ENCODE data around the gene MUC13. TPM values are rescaled to one million over a fixed set of nuclear protein-coding genes. Genes with fewer than 3 reads are reported as not detected.

MUC13 gene, protein sequence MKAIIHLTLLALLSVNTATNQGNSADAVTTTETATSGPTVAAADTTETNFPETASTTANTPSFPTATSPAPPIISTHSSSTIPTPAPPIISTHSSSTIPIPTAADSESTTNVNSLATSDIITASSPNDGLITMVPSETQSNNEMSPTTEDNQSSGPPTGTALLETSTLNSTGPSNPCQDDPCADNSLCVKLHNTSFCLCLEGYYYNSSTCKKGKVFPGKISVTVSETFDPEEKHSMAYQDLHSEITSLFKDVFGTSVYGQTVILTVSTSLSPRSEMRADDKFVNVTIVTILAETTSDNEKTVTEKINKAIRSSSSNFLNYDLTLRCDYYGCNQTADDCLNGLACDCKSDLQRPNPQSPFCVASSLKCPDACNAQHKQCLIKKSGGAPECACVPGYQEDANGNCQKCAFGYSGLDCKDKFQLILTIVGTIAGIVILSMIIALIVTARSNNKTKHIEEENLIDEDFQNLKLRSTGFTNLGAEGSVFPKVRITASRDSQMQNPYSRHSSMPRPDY
- total RNA-seq (not detected), polyA plus RNA-seq (not detected)

DNA sequence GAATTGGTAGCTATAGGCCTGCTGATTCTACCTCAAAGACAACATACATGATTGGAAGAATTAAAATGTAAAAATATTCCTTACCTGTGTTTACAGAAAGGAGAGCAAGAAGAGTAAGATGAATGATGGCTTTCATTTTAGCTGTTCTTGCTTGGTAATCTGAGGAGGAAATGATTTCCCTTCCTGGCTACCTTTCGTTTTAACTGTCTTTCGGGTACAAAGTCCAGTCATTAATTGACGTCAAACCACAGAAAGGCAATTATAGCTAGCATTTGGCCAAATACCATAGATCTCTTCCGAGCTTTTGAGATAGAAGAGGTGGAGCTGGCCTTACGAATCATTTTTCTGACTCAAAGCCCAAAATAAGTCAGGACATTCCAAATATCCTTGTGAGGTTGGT is at the start of gene MUC13:
Gene MUC13, minus strand, starts transcription at position 175 of the 400 bp plus-strand sequence. Its CDS starts 39 bp downstream, at position 136.
- Histone ChIP-seq H3K4me1 (ENCODE audit: insufficient read depth) (no peaks in the 10 kb centered on the region), H3K4me3 (ENCODE audit: low read depth, low read length) (no peak within 1 kb of the TSS), H3K36me3 (ENCODE audit: insufficient read depth) (no peaks in the 10 kb centered on the region), H3K27ac (ENCODE audit: low read depth) (no peak within 1 kb of the TSS)
- WGBS, result 88% methylated on average over 5 of the region's 5 CpGs
- DNase-seq (ENCODE audit: extremely low spot score), result no peak

DNA sequence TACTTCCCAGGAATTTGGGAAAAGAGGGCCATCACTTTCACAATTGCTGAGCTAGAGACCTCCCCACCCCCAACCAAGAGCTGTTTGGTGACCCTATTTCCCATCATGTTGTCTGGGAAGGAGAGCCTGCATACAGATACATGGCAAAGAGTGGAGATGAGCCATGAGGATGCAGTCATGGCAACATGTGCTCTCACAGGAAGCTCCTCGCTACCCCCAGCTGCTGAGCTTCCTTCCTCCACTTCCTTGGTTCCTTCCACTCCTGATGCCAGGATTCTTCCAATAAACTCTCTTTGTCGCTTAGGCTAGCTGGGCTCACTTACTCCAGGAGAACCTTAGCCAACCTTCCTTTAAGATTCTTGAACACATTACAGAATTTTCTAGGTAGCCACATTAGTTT is 48.3 kb upstream of the MUC13 start:
- no peaks in the 10 kb centered on the region for H3K36me3 ChIP-seq (ENCODE audit: insufficient read depth)
- 93% methylated on average over 2 of the region's 2 CpGs for WGBS
- H3K27ac ChIP-seq (ENCODE audit: low read depth), result no peak overlapping the region
- H3K4me1 ChIP-seq (ENCODE audit: insufficient read depth), result no peaks in the 10 kb centered on the region
- no peak overlapping the region for H3K4me3 ChIP-seq (ENCODE audit: low read depth, low read length)
- no peak for DNase-seq (ENCODE audit: extremely low spot score)

DNA sequence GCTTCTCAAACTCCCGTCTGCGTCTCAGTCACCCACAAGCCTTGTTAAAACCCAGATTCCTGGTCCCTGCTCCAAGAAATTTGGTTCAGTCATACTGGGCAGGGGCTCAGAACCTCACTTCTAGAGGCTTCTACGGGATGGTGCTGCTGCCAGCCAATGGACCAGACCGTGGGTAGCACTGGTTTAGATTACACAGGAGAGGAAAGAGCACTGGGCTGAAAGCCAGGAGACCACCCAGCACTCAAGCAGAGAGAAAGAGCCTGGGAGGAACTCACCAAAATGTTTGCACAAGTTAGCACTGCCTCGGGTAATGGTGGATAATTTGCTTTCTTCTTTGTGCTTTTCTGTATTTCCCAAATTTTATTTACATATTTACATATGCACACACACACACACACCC is 46.9 kb upstream of the MUC13 start:
- 48% methylated on average over 5 of the region's 5 CpGs for WGBS

DNA sequence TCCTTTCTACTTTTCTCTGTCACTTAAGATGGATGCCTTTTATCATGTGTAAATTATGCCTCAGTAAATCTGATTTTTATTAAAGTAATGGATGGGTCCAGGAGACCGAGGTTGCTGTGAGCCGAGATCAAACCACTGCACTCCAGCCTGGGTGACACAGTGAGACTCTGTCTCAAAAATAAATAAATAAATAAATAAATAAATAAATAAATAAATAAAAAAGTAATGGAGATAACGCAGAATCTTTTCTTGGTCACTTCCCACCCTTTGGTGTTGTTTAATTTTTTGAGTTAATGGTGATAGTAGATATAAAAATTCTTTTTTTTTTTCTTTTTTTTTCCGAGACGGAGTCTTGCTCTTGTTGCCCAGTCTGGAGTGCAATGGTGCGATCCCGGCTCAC is 44.1 kb upstream of the MUC13 start:
- H3K4me3 ChIP-seq (ENCODE audit: low read depth, low read length), result no peak overlapping the region
- WGBS, result 98% methylated on average over 7 of the region's 7 CpGs
- peaks cover 2% of the 10 kb centered on the region for H3K36me3 ChIP-seq (ENCODE audit: insufficient read depth)

More for the DNA sequence above, 46.9 kb upstream of the MUC13 start:
- Histone ChIP-seq H3K27ac (ENCODE audit: low read depth) (no peak overlapping the region), H3K36me3 (ENCODE audit: insufficient read depth) (no peaks in the 10 kb centered on the region), H3K4me3 (ENCODE audit: low read depth, low read length) (no peak overlapping the region), H3K4me1 (ENCODE audit: insufficient read depth) (no peaks in the 10 kb centered on the region)
- no peak for DNase-seq (ENCODE audit: extremely low spot score)

DNA sequence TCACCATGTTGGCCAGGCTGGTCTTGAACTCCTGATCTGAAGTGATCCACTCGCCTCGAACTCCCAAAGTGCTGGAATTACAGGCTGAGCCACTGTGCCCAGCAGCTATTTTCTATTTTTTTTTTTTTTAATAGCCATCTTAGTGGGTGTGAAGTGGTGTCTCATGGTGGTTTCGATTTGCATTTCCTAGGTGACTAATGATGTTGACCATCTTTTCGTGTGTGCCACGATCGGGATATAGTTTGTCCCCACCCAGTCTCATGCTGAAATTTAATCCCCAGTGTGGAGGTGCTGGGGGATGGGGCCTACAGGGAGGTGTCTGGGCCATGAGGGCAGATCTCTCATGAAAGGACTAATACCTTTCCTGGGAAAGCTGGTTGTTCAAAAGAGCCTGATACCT is 41.8 kb upstream of the MUC13 start:
- no peak for DNase-seq (ENCODE audit: extremely low spot score)
- H3K4me1 ChIP-seq (ENCODE audit: insufficient read depth), result no peaks in the 10 kb centered on the region
- no peak overlapping the region for H3K27ac ChIP-seq (ENCODE audit: low read depth)
- WGBS, result 94% methylated on average over 6 of the region's 6 CpGs
- H3K36me3 ChIP-seq (ENCODE audit: insufficient read depth), result peaks cover 2% of the 10 kb centered on the region
- no peak overlapping the region for H3K4me3 ChIP-seq (ENCODE audit: low read depth, low read length)

More for the DNA sequence above, 44.1 kb upstream of the MUC13 start:
- no peak for DNase-seq (ENCODE audit: extremely low spot score)
- Histone ChIP-seq H3K27ac (ENCODE audit: low read depth) (no peak overlapping the region), H3K4me1 (ENCODE audit: insufficient read depth) (no peaks in the 10 kb centered on the region)

DNA sequence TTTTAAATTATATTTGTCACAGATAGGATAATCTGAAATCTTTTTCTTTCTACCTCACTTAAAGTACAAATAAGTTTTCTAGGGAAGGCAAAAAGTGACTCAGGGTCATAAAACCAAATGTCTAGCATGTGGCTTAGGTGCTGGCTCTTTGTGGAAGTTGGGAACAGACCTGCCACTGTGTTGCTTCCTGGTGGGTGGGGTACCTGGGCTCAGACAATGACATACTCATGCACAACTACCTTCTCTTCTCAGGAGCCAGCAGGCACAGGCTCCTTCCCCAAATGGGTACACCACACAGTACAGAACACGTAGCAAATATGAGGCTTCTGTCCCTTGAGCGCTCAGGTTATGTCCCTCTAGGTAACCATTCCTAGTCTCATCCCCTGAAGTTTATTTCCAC is 40.1 kb upstream of the MUC13 start:
- Histone ChIP-seq H3K36me3 (ENCODE audit: insufficient read depth) (peaks cover 2% of the 10 kb centered on the region), H3K4me3 (ENCODE audit: low read depth, low read length) (no peak overlapping the region), H3K27ac (ENCODE audit: low read depth) (no peak overlapping the region), H3K4me1 (ENCODE audit: insufficient read depth) (no peaks in the 10 kb centered on the region)
- no peak for DNase-seq (ENCODE audit: extremely low spot score)
- 98% methylated on average over 2 of the region's 2 CpGs for WGBS

DNA sequence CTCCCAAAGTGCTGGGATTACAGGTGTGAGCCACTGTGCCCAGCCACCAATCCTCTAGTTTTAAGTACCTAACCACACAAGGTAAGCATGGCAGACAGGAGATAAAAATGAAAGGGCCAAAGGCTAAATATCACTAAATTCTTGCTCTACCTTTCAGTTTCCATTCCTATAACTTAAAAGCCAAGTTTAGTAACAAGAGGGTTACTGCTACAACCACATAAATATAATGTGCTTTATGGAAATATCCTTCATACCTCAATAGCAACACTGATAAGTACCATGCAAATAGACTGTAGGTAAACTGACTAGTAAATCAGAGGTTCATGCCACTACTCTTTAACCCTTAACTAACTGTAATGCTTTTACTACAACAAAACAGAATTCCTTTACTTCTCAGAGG is 38.7 kb upstream of the MUC13 start:
- H3K27ac ChIP-seq (ENCODE audit: low read depth), result no peak overlapping the region
- no peaks in the 10 kb centered on the region for H3K4me1 ChIP-seq (ENCODE audit: insufficient read depth)
- no peak overlapping the region for H3K4me3 ChIP-seq (ENCODE audit: low read depth, low read length)
- peaks cover 2% of the 10 kb centered on the region for H3K36me3 ChIP-seq (ENCODE audit: insufficient read depth)
- no peak for DNase-seq (ENCODE audit: extremely low spot score)

DNA sequence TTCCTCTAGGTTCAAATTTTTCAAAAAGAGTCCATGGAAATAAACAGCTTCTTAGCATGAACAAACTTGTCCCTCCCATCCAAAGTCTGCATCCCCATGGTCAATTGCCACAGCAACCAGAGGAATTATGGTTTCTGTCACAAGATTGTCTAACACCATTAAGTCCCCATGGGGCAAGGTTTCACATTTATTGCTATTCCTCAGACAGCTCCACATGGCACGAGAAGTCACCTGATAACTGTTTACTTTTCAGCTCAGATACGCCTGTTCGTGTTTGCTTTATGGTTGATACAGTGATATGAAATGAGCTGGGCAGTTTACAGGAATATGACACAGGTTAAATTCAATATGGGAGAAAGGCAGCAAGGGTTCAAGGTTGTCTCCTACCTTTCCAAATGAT is 37.9 kb upstream of the MUC13 start:
- H3K4me1 ChIP-seq (ENCODE audit: insufficient read depth), result no peaks in the 10 kb centered on the region
- no peak overlapping the region for H3K27ac ChIP-seq (ENCODE audit: low read depth)
- no peak overlapping the region for H3K4me3 ChIP-seq (ENCODE audit: low read depth, low read length)
- H3K36me3 ChIP-seq (ENCODE audit: insufficient read depth), result peaks cover 2% of the 10 kb centered on the region
- DNase-seq (ENCODE audit: extremely low spot score), result no peak
- WGBS, result 62% methylated on average over 3 of the region's 3 CpGs

DNA sequence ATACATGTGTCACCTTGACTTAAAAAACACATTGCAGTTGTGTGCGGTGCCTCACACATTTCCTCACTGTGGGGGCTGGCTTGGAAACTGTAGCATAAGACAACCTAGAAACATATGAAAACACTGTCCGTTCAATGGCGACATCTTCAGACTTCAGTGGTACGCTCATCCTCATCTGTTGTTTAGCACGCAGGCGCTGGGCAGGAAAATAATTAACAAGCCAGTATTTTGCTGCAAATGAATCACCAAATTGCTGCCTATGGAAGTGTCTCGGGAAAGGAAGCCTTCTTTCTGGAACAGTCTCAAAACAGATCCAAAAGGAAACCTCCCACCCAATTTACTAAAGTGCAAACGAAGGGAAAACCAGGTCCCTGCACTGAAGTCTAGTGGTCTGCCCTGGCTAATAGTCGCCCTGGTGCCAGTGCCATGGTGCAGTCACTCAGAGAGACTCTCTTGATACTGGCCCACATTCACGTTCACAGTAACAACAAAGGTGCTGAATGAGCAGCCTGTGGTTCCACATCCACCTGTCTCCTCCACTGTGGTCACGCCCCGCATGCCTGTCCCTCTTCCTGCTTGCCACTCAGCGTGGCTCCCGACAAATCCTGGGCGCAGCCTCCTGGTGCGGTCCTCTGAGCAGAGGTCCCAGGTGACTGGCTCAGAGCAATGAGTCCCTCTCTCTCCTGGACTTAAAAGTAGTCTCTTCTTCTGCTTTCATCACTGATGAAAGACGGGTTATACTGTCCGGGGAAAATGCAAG is 35.6 kb upstream of the MUC13 start:
- Histone ChIP-seq H3K4me1 (ENCODE audit: insufficient read depth) (no peaks in the 10 kb centered on the region), H3K27ac (ENCODE audit: low read depth) (no peak overlapping the region), H3K4me3 (ENCODE audit: low read depth, low read length) (no peak overlapping the region), H3K36me3 (ENCODE audit: insufficient read depth) (no peaks in the 10 kb centered on the region)
- DNase-seq (ENCODE audit: extremely low spot score), result no peak
- WGBS, result 93% methylated on average over 18 of the region's 18 CpGs

DNA sequence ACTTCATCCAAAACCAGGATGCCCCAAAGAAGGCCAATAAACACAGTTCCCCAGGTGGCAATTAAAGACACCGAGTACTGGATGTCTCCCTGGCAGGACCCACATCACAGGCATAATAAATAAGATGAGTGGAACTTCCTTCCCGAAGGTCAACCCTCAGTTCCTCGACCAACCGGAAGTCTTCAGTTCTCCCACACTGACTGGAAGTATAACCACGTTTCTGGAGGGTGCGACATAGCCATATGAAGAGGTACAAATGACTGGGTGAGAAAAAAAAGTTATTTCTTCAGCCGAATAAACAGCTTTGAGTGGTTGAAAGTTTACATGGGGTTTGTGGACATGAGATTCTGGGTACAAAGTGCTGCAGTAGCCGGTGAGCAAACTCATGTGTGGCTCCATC is 34.6 kb upstream of the MUC13 start:
- no peak for DNase-seq (ENCODE audit: extremely low spot score)
- no peaks in the 10 kb centered on the region for H3K4me1 ChIP-seq (ENCODE audit: insufficient read depth)
- 82% methylated on average over 8 of the region's 8 CpGs for WGBS
- H3K36me3 ChIP-seq (ENCODE audit: insufficient read depth), result no peaks in the 10 kb centered on the region
- H3K4me3 ChIP-seq (ENCODE audit: low read depth, low read length), result no peak overlapping the region
- H3K27ac ChIP-seq (ENCODE audit: low read depth), result no peak overlapping the region

DNA sequence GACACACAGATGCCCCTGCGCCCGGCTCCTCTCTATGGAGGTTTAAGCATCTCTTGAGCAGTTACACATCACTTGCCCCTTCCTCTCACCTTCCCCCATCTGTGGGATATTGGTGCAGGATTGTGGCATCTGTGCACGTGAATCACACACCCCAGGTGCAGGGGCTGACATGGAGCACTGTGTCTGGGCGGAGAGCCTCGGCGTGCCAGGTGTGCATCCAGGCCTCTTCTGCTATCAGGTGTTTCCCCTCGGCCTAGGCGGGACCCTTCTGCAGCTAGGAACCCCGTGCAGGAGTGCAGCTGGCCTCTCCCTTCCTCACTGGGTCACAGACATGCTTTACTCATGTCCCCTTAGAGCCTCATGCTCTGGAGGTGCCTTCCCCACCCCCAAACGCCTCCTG is 33.4 kb upstream of the MUC13 start:
- DNase-seq (ENCODE audit: extremely low spot score), result no peak
- WGBS, result 91% methylated on average over 10 of the region's 10 CpGs
- no peak overlapping the region for H3K4me3 ChIP-seq (ENCODE audit: low read depth, low read length)
- no peaks in the 10 kb centered on the region for H3K4me1 ChIP-seq (ENCODE audit: insufficient read depth)
- no peaks in the 10 kb centered on the region for H3K36me3 ChIP-seq (ENCODE audit: insufficient read depth)
- no peak overlapping the region for H3K27ac ChIP-seq (ENCODE audit: low read depth)

DNA sequence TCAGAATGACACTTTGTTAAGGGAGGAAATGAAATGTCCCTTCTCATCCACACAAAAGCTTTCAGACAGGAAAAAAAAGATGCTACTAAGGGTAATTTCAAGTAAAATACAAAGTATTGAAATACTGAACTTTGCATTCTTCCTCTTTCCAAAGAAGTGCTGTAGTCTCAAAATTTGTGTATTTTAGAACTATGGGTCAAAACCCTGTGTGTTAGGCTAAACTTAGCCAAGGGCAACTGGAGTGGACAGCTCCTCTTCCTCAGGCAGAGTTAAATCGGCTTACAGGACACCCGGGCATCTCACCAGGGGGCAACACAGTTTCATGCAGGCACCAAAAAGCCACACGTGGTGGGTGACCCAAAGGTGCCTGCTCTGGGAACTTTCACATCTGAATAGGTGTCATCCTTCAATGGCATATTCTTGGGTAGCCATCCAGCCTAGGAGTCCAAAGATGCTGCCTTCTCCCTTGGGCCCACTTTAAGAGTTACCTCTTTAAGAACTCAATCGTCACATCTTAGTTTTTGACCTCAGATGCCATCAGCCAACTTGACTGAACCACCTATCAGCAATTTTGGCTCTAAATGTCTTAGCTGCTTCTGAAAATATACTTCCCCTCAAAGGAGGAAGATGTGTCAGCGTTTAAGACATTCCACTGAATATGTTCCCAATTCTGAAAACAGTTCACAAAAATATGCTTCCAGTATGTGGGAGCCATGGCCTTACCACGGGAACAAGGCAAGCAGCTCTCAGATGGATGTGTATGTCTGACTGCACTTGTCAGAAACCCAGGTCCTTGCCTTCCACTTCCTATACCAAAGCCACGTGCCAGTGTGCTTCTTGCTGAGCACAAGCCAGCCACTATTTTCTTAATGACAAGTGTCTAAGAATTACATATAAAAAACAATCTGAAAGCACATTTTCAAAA is 32.2 kb upstream of the MUC13 start:
- 82% methylated on average over 7 of the region's 7 CpGs for WGBS
- Histone ChIP-seq H3K36me3 (ENCODE audit: insufficient read depth) (no peaks in the 10 kb centered on the region), H3K27ac (ENCODE audit: low read depth) (no peak overlapping the region), H3K4me1 (ENCODE audit: insufficient read depth) (no peaks in the 10 kb centered on the region), H3K4me3 (ENCODE audit: low read depth, low read length) (no peak overlapping the region)
- DNase-seq (ENCODE audit: extremely low spot score), result no peak

DNA sequence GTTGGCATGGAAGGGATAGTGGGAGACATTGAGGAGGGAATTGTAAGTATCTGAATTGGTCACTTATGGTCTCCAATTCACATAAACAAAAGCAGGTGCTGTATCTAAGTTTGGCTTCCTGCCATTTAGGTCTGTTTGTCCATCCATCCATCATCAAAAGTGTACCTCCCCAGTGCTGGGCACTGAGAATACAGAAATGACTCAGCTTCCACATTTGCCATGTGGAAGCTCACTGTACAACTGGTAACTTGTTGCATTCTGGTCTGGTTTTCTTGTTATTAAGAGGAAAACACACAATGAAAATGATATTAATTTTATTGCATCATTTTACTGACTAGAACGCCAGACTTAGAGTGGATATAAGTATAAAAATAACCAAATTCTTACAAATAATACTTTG is 30.9 kb upstream of the MUC13 start:
- H3K4me1 ChIP-seq (ENCODE audit: insufficient read depth), result no peaks in the 10 kb centered on the region
- H3K27ac ChIP-seq (ENCODE audit: low read depth), result no peak overlapping the region
- DNase-seq (ENCODE audit: extremely low spot score), result no peak
- WGBS, result 82% methylated on average over 1 of the region's 1 CpG
- H3K4me3 ChIP-seq (ENCODE audit: low read depth, low read length), result no peak overlapping the region
- no peaks in the 10 kb centered on the region for H3K36me3 ChIP-seq (ENCODE audit: insufficient read depth)
